Testis (tissue), 3 donors: ENCODE results near the gene SORT1. TPM values are rescaled to one million over a fixed set of nuclear protein-coding genes. Genes with fewer than 3 reads are reported as not detected.

Source experiments
- DNase-seq: peaks from one replicate; pipeline ENCODE4 v3.0.0-alpha.2; 2019
- H3K27ac ChIP-seq, 2 donors: fragments of 200-600 bp; sonication (generic); one replicate each; pipeline ENCODE4 v1.5.1; 2019
- H3K27me3 ChIP-seq: fragments of 200-600 bp; sonication (generic); one replicate; pipeline ENCODE4 v1.5.1; 2019
- H3K36me3 ChIP-seq: fragments of 200-600 bp; sonication (generic); one replicate; pipeline ENCODE4 v1.5.1; 2017; ENCODE audit warnings: low read depth; ENCODE audit errors: missing control alignments
- H3K4me1 ChIP-seq: fragments of 200-600 bp; sonication (generic); one replicate; pipeline ENCODE4 v1.5.1; 2019
- H3K4me3 ChIP-seq, 2 donors: fragments of 200-600 bp; sonication (generic); one replicate each; pipeline ENCODE4 v1.5.1; 2017 to 2019
- H3K9me3 ChIP-seq: fragments of 200-600 bp; sonication (generic); one replicate; pipeline ENCODE4 v1.5.1; 2017
- CTCF ChIP-seq, 3 experiments: fragments of 450-650 bp in 2 of 3; fragments of 200-600 bp in 1 of 3; sonication (generic) in 1 of 3; IDR thresholded peaks; one replicate each; pipeline ENCODE4 v1.5.1; 2016 to 2019; ENCODE audit warnings: antibody characterized with exemption in 3 of 3, mild to moderate bottlenecking in 2 of 3, moderate library complexity in 1 of 3
- POLR2A ChIP-seq: fragments of 450-650 bp; IDR thresholded peaks from one replicate; pipeline ENCODE4 v1.6.1; 2017; ENCODE audit warnings: antibody characterized with exemption, mild to moderate bottlenecking, moderate library complexity
- WGBS, 2 donors: methylation state at CpG; one replicate each; pipeline ENCODE4 v1.1.5; 2018; 5-methylcytosine and 5-hydroxymethylcytosine counted together
- intact Hi-C: fragments of 100-400 bp; cut with DNase I; formaldehyde crosslinking; loops from one replicate; pipeline ENCODE4 v1.15.1; 2023; ENCODE audit warnings: low total_unique reads
- polyA plus RNA-seq: library from polyadenylated mRNA; stranded (reverse); fragments of 350-450 nt; fragmentation: Illumina TruSeq; extraction: RNeasy Lipid Tissue Mini Kit (QIAGEN cat#74804); gene quantifications from one replicate; pipeline ENCODE4 v1.2.3, GENCODE V29; 2014; ENCODE audit warnings: low read depth, low replicate concordance; ENCODE audit not compliant: insufficient read depth
- total RNA-seq, 2 donors: library from RNA; depleted of rRNA; stranded (reverse); fragments of >200 nt; gene quantifications; one replicate each; pipeline ENCODE4 v1.2.3, GENCODE V29; 2016

Gene SORT1
- total and polyA plus RNA-seq, 3 donors from 2014 or later: 110 to 212 (median 174) TPM

- H3K4me3 ChIP-seq: no peak overlapping the region
- H3K4me1 ChIP-seq: no peaks in the 10 kb centered on the region
- H3K36me3 ChIP-seq: no peaks in the 10 kb centered on the region
- no peak for DNase-seq
- H3K27me3 ChIP-seq: no peaks in the 10 kb centered on the region
- intact Hi-C loops: no loop called here
- H3K27ac ChIP-seq: no peak overlapping the region
- 79 to 86% methylated on average over 3 of the region's 3 CpGs for WGBS, 2 donors
- TF ChIP-seq POLR2A: no peak
- no peak for TF ChIP-seq CTCF (IDR thresholded peaks at IDR 0.05)
- H3K9me3 ChIP-seq: no peaks in the 10 kb centered on the region
Measured at GRCh38 chr1:109438798-109439297, 41.1 kb upstream of the SORT1 start.

GRCh38 chr1:109434484-109434883 lies 36.8 kb upstream of the SORT1 start:
- no peak overlapping the region for H3K4me3 ChIP-seq
- no peaks in the 10 kb centered on the region for H3K4me1 ChIP-seq
- intact Hi-C loops: no loop called here
- H3K27ac ChIP-seq: no peak overlapping the region
- H3K27me3 ChIP-seq: no peaks in the 10 kb centered on the region
- no peak for DNase-seq
- no peaks in the 10 kb centered on the region for H3K9me3 ChIP-seq
- no peaks in the 10 kb centered on the region for H3K36me3 ChIP-seq
- TF ChIP-seq CTCF (IDR thresholded peaks at IDR 0.05) (no peak), POLR2A (no peak)
- WGBS, 2 donors: 81 to 91% methylated on average over 1 of the region's 1 CpG

- Histone ChIP-seq H3K36me3 (no peaks in the 10 kb centered on the region), H3K4me3 (no peak overlapping the region), H3K4me1 (no peaks in the 10 kb centered on the region), H3K27me3 (no peaks in the 10 kb centered on the region), H3K9me3 (no peaks in the 10 kb centered on the region), H3K27ac (no peak overlapping the region)
- no peak for DNase-seq
- no peak for TF ChIP-seq POLR2A
- no peak for TF ChIP-seq CTCF (IDR thresholded peaks at IDR 0.05)
- intact Hi-C loops: no loop called here
- WGBS, 2 donors: 80 to 100% methylated on average over 1 of the region's 1 CpG
Measured at GRCh38 chr1:109433322-109433721, 35.6 kb upstream of the SORT1 start.

- peaks cover 5% of the 10 kb centered on the region for H3K4me1 ChIP-seq
- intact Hi-C loops: no loop called here
- TF ChIP-seq POLR2A (no peak), CTCF (IDR thresholded peaks at IDR 0.05) (no peak)
- no peak overlapping the region for H3K4me3 ChIP-seq
- H3K27ac ChIP-seq: no peak overlapping the region
- no peak for DNase-seq
- H3K9me3 ChIP-seq: no peaks in the 10 kb centered on the region
- no peaks in the 10 kb centered on the region for H3K27me3 ChIP-seq
- no peaks in the 10 kb centered on the region for H3K36me3 ChIP-seq
Measured at GRCh38 chr1:109432336-109432735, 34.6 kb upstream of the SORT1 start.

GRCh38 chr1:109427171-109427467 lies 29.4 kb upstream of the SORT1 start:
- no peaks in the 10 kb centered on the region for H3K9me3 ChIP-seq
- no peak for DNase-seq
- H3K27me3 ChIP-seq: no peaks in the 10 kb centered on the region
- H3K36me3 ChIP-seq: no peaks in the 10 kb centered on the region
- TF ChIP-seq CTCF (IDR thresholded peaks at IDR 0.05) (no peak), POLR2A (no peak)
- 3% methylated on average over 7 of the region's 7 CpGs for WGBS, 2 donors
- intact Hi-C loops: no loop called here
- peaks cover 21% of the 10 kb centered on the region for H3K4me1 ChIP-seq
- H3K4me3 ChIP-seq: peak overlapping the region; percentile 78 to 86
- H3K27ac ChIP-seq: peak overlapping the region; percentile 74 to 76
